ENCODE results near the gene RUNX2. TPM values are rescaled to one million over a fixed set of nuclear protein-coding genes. Genes with fewer than 3 reads are reported as not detected.
A peak's percentile ranks its signal among the peaks of the same experiment; 100 is the strongest.

RUNX2 gene
- total RNA-seq, 2 experiments from 2014 or later = 0.27 to 0.44 TPM

- DNase-seq (ENCODE audit: low spot score) = no peak
- no TSS peak for BruUV-seq (replicated peaks)
Observed at GRCh38 chr6:45663251-45664221, 335.4 kb downstream of the RUNX2 start.

DNA sequence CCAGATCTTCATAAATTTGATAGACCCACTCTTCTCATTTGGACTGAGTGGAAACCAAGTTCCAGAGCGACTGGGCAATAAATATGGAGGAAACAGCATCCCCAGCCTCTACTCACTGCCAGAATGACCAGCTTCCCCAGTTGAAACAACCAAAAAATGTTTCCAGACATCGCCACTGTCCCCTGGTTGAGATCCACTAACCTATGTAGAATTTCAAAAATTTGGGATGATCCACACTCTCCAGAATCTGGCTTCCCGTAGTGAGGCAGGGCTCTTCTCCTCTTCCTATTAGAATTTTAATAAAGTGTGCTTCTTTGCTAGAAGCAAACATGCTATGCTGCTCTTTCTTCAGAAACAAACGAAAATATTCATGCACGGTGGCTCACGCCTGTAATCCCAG, 336.6 kb downstream of the RUNX2 start:
- TF ChIP-seq EZH2phosphoT487 (IDR thresholded peaks at IDR 0.05; ENCODE audit: borderline replicate concordance, low read depth, low read length) = no peak
- TF ChIP-seq, protein P1, sequence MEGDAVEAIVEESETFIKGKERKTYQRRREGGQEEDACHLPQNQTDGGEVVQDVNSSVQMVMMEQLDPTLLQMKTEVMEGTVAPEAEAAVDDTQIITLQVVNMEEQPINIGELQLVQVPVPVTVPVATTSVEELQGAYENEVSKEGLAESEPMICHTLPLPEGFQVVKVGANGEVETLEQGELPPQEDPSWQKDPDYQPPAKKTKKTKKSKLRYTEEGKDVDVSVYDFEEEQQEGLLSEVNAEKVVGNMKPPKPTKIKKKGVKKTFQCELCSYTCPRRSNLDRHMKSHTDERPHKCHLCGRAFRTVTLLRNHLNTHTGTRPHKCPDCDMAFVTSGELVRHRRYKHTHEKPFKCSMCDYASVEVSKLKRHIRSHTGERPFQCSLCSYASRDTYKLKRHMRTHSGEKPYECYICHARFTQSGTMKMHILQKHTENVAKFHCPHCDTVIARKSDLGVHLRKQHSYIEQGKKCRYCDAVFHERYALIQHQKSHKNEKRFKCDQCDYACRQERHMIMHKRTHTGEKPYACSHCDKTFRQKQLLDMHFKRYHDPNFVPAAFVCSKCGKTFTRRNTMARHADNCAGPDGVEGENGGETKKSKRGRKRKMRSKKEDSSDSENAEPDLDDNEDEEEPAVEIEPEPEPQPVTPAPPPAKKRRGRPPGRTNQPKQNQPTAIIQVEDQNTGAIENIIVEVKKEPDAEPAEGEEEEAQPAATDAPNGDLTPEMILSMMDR (conservative IDR thresholded peaks at IDR 0.05; ENCODE audit: low read length) = no peak

More at GRCh38 chr6:45663251-45664221, 335.4 kb downstream of the RUNX2 start:
- Histone ChIP-seq H3K4me3 (ENCODE audit: low read depth, low read length, poor library complexity, severe bottlenecking) (no peak overlapping the region), H3K79me2 (ENCODE audit: insufficient read depth, low read depth, low read length) (no peaks in the 10 kb centered on the region), H3K36me3 (ENCODE audit: insufficient read depth, low read length) (no peaks in the 10 kb centered on the region), H3K9me2 (ENCODE audit: insufficient read depth, low read length) (no peaks in the 10 kb centered on the region), H2AFZ (ENCODE audit: low read length) (no peak overlapping the region), H3K4me2 (ENCODE audit: low read length) (peak overlapping the region; percentile 39), H4K20me1 (ENCODE audit: insufficient read depth, low read length) (no peaks in the 10 kb centered on the region), H3K9me3 (ENCODE audit: low read length) (no peaks in the 10 kb centered on the region), H3K27ac (ENCODE audit: low read depth, low read length, poor library complexity, severe bottlenecking) (no peak overlapping the region), H3K4me1 (ENCODE audit: insufficient read depth, low read length, poor library complexity, severe bottlenecking) (peaks cover 74% of the 10 kb centered on the region)
- TF ChIP-seq, protein P1 (conservative IDR thresholded peaks at IDR 0.05; ENCODE audit: low read length) = no peak
- TF ChIP-seq EZH2phosphoT487 (IDR thresholded peaks at IDR 0.05; ENCODE audit: borderline replicate concordance, low read depth, low read length) = no peak
- POLR2A ChIA-PET = no interaction called here
- CTCF ChIA-PET (ENCODE audit: unreplicated experiment) = interaction anchor here (1.1 kb wide), 1 partner anchor 13 kb away, joined by 3 read pairs; no protein-coding TSS in a partner anchor
- intact Hi-C loops (cut with micrococcal nuclease; ENCODE audit: unreplicated experiment) = no loop called here

More for the DNA sequence above, 336.6 kb downstream of the RUNX2 start:
- Histone ChIP-seq H4K20me1 (ENCODE audit: insufficient read depth, low read length) (no peaks in the 10 kb centered on the region), H3K79me2 (ENCODE audit: insufficient read depth, low read depth, low read length) (no peaks in the 10 kb centered on the region), H3K4me3 (ENCODE audit: low read depth, low read length, poor library complexity, severe bottlenecking) (no peak overlapping the region), H3K9me3 (ENCODE audit: low read length) (no peaks in the 10 kb centered on the region), H3K9me2 (ENCODE audit: insufficient read depth, low read length) (no peaks in the 10 kb centered on the region), H3K4me1 (ENCODE audit: insufficient read depth, low read length, poor library complexity, severe bottlenecking) (peaks cover 65% of the 10 kb centered on the region), H3K36me3 (ENCODE audit: insufficient read depth, low read length) (no peaks in the 10 kb centered on the region), H3K27ac (ENCODE audit: low read depth, low read length, poor library complexity, severe bottlenecking) (no peak overlapping the region), H3K4me2 (ENCODE audit: low read length) (no peak overlapping the region), H2AFZ (ENCODE audit: low read length) (no peak overlapping the region)
- ChIA-PET CTCF (ENCODE audit: unreplicated experiment) (no interaction called here), POLR2A (interaction anchor here (0.7 to 0.8 kb wide), 2 partner anchors 13 to 477 kb away, joined by 3 to 5 read pairs; no protein-coding TSS in a partner anchor)
- no peak for DNase-seq (ENCODE audit: low spot score)
- intact Hi-C loops (cut with micrococcal nuclease; ENCODE audit: unreplicated experiment) = no loop called here
- BruUV-seq (replicated peaks) = no TSS peak

Data from OCI-LY7 (cell line).